NCI-H446 (cell line): ENCODE measurements around the gene WAS.
A peak's percentile ranks its signal among the peaks of the same experiment; 100 is the strongest.
"Not testable (repeated sequence)": the region's sequence is repeated elsewhere in the genome, so short reads cannot be mapped to it uniquely, and the experiment has no call there.

Experiments used
- DNase-seq, 2 experiments: peaks; one replicate each; lab custom pipeline; 2025; lab: John Stamatoyannopoulos, UW

Gene WAS

DNA sequence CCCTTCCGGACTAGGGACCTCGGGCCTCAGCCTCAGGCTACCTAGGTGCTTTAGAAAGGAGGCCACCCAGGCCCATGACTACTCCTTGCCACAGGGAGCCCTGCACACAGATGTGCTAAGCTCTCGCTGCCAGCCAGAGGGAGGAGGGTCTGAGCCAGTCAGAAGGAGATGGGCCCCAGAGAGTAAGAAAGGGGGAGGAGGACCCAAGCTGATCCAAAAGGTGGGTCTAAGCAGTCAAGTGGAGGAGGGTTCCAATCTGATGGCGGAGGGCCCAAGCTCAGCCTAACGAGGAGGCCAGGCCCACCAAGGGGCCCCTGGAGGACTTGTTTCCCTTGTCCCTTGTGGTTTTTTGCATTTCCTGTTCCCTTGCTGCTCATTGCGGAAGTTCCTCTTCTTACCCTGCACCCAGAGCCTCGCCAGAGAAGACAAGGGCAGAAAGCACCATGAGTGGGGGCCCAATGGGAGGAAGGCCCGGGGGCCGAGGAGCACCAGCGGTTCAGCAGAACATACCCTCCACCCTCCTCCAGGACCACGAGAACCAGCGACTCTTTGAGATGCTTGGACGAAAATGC lies at the start of gene WAS:
WAS (plus strand) TSS at position 389 of the 572 bp plus-strand sequence; CDS start at position 444, 55 bp downstream.
- DNase-seq, result no peak

DNA sequence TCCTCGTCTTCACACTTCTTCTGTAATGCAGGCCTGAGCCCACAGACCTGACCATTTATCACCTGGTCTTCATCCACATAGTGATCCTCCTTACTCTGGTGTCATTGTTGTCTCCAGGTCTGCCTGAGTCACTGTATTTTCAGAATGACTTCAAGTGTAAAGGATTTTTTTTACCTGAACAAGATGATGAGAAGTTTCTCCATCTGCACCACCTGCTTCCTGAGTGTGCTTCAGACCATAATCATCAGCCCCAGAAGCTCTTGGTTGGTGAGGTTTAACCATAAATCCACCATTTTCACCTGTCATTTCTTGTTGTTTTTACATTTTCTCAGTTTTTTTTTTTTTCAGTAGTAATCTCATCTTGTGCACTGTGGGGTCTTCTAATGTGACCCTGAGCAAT lies 47.3 kb upstream of the WAS start:
- DNase-seq, result no peak

DNA sequence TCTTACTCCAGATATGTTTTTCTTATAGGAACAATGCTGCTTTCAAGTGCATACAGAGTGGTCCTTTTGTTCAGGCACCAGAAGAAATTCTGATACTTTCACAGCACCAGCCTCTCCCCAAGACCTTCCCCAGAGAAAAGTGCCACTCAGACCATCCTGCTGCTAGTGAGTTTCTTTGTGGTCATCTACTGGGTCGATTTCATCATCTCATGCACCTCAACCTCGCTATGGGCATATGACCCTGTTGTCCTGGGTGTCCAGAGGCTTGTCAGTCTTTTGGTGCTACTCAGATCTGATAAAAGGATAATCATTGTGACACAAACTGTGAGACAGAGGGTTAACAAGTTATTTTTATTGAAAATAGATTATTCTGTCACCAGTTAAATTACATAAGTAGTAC lies 46.8 kb upstream of the WAS start:
- DNase-seq, result no peak

DNA sequence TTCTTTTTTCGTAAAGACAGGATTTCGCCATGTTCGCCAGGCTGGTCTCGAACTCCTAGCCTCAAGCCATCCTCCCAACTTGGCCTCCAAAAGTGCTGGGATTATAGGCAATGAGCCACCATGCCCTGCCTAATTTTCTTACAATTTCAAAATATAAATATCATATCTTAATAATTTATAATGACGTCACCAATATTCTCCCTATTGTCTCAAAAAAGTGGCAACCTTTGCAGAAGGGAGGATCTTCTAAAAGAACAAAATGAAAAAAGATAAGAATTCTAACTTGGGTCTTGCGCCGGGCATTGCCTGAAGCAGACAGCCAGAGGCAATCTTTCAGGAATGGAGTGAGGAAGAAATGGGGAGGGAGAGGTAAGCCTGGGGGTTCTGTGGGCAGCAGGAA lies 37.9 kb upstream of the WAS start:
- DNase-seq, result no peak

DNA sequence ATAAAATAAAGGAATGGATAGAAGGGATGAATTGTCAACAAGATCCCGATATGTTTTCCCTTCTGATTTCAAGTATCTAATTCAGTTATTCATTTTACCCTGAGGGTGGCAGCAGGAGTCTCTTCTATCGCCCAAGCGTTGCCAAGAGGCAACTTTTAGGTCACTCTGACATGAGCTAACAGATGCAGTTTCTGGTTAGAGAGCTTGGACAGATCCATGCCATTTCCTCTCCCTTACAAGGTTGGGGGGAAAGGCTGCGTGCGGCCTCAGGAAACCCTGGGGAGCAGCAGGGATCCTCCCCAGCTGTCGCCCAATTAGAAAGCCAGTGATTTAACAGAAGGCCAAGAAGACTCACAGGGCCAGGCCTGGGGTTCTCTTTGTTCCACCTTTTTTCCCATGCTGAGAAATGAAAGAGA lies 35.3 kb upstream of the WAS start:
- peak; percentile 36 to 60 for DNase-seq

DNA sequence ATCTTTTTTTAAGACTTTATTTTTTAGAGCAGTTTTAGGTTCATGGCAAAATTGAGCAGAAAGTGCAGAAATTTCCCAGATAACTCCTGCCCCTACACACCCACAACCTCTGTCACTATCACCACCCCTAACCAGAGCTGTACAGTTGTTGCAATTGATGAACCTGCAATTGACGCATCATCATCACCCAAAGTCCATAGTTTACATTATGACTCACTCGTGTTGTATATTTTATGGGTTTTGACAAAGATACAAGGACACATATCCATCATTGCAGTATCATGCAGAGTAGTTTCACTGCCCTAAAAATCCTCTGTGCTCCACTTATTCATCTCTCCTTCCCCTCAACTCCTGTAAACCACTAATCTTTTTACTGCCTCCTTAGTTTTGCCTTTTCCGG lies 34.5 kb upstream of the WAS start:
- no peak for DNase-seq

DNA sequence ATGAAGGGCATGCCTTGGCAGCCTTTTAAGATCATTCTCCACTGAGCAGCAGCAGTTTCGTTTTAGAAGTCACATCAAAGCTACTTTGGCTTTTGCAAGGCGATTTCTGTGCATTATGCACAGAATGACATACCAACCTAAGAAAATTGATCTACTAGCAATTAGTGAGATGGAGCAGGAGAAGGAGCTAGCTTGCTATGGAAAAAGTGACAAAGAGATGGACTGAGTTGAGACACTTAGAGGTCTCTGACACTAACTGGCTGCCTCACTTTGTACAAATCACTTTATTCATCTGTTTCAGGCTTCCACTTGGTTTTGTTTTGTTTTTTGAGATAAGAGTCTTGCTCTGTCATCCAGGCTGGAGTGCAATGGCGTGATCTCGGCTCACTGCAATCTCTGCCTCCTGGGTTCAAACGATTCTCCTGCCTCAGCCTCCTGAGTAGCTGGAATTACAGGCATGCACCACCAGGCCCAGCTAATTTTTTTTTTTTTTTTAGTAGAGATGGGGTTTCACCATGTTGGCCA lies 31.5 kb upstream of the WAS start:
- not testable (repeated sequence) for DNase-seq

DNA sequence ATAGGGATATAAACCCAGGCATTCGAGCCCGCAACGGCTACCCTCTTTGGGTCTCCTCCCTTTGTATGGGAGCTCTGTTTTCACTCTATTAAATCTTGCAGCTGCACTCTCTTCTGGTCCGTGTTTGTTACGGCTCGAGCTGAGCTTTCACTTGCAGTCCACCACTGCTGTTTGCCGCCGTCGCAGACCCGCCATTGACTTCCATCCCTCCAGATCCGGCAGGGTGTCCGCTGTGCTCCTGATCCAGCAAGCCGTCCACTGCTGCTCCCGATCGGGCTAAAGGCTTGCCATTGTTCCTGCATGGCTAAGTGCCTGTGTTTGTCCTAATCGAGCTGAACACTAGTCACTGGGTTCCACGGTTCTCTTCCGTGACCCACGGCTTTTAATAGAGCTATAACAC lies 28.9 kb upstream of the WAS start:
- not testable (repeated sequence) for DNase-seq

DNA sequence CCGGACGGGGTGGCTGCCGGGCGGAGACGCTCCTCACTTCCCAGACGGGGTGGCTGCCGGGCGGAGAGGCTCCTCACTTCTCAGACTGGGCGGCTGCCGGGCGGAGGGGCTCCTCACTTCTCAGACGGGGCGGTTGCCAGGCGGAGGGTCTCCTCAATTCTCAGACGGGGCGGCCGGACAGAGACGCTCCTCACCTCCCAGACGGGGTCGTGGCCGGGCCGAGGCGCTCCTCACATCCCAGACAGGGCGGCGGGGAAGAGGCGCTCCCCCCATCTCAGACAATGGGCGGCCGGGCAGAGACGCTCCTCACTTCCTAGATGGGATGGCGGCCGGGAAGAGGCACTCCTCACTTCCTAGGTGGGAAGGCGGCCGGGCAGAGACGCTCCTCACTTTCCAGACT lies 23.9 kb upstream of the WAS start:
- not testable (repeated sequence) for DNase-seq

DNA sequence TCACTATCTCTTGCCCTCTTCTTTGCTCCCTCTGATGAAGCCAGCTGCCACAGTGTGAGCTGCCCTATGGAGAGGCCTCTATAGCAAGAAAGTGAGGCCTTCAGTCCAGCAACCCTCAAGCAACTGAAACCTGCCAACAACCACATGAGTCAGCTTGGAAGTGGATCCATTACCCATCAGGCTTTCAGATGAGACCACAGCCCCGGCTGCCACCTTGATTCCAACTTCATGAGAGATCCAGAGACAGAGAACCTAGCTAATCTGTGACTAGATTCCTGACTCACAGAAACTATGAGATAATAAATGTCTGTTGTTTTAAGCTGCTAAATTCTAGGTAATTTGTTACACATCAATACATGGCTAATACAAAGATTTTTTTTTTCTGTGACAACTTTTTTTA lies 20.4 kb upstream of the WAS start:
- DNase-seq, result no peak

DNA sequence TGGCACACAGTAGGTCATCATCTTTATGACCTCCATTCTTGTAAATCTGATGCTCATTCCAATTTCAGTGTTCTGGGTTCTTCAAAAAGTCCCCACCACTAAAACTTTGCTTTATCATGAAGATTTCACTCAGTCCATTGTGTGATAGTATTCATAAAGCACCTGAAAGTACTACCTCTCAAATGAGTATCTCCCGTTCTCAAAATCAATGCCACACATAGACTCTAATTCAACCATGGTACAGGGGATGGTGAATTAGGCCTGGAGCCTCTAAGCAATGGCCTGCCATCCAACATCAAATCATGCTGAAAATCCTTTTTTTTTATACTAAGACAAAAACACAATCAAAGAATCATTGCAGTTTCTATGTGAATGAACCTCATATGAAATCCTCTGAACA lies 19.4 kb upstream of the WAS start:
- no peak for DNase-seq

DNA sequence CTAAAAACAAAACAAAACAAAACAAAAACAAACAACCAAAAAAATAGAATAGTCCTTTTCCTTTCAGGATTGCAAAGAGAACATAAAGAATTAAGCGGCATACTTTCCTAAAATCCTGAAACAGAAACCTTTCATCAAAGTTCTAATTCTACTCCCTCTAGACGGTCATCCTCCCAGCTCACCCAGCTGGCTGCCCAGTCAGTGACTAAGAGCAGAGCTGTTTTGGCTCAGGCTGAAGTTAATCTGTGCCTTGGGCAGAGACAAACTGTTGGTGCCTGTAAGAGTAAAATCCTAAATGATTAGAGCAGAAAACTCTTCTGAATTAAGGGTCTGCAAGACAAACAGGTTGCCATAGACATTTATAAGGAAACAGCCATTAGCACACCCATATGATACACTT lies 17.6 kb upstream of the WAS start:
- DNase-seq, result no peak

DNA sequence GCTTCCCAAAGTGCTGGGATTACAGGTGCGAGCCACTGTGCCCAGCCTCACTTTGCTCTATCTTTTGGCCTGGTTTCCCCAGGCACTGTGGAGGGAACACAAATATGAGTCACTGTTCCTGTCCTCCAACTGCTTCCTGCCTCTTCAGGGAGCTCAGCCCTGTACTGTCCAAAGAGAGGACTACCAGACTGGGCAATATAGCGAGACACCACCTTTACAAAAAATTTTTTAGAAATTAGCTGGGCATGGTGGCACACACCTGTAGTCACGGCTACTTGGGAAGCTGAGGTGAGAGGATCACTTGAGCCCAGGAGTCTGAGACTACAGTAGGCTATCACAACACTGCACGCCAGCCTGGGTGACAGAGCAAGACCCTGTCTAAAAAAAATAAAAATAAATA lies 16.9 kb upstream of the WAS start:
- no peak for DNase-seq

DNA sequence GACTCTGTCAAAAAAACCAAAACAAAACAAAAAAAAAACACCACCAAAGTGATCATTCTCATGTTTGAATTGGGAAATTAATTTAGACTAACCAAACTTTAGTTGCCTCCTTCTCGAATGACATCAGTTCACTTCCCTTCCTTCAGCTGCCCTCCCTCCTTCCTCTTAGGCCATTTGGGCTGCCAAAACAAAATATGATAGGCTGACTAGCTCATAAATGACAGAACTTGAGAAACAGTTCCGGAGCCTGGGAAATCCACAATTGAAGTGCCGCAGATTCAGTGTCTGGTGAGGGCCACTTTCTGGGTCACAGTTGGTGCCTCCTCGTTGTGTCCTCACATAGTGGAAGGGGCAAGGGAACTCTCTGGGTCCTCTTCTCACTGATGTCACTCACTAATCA lies 16.1 kb upstream of the WAS start:
- DNase-seq, result no peak

DNA sequence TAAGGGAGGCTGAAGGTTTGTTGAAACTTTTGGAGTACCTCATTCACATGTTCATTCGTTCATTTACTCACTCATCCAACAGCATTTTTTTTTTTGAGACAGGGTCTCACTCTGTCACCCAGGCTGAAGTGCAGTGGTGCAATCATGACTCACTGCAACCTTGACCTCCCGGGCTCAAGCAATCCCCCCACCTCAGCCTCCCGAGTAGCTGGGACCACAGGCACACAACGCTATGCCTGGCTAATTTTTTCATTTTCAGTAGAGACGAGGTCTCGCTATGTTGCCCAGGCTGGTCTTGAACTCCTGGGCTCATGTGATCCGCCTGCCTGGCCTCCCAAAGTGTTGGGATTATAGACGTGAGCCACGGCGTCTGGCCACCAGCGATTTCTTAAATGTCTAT lies 15.4 kb upstream of the WAS start:
- DNase-seq, result not testable (repeated sequence)

DNA sequence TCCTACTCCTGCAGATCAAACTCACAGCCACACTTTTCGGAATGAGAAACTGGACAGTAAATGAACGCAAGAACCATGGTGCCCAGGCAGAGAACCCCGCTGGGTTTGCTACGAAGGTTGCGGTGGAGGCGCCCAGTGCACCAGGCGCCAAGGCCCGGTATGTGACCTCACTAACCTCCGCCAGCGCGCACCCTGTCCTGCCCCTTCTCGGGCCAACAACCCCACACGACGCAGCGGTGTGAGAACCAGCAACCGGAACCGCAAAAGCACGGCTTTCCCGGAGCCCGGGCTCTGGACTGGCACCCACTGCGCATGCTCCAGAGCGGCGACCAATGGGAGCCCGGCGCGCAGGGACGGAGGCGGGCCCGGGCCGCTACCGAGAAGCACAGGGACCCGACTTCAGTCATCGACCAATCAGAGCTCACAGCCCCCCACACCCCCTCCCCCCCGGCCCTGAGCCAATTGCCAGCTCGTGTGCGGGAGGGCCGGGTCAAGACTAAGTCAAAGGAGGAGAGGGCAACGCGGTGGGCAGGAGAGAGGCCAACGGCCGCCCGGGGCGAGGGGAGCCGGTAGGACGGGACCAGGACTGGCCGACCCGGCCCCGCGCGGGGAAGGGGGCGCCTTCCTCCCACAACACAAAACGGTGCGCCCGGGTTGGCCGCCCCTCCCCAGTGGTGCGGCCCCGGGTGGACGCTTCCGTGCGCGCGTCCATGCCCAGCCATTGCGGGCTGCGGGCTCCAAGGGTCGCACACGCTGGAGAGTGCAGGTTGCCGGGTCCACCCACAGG lies 7.3 kb upstream of the WAS start:
- peak; percentile 73 to 91 for DNase-seq

DNA sequence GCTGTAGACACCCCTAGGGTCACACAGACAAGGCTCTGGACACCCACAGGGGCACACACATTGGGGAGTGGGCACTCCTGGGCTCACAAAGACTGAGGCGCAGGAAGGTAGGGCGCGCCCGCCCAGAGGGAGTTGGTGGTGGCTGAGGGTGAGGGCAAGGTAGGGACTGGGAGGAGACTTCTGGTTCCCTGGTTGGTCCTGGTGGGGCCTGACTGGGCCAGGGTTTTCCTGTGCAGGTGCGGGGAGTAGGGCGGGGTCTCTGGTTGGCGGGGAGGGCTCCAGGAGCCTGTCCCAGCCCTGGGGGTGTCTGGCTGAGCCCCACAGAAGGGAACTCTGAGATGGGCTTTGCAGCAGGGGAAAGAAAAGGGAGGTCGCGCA lies 6.7 kb upstream of the WAS start:
- no peak for DNase-seq

DNA sequence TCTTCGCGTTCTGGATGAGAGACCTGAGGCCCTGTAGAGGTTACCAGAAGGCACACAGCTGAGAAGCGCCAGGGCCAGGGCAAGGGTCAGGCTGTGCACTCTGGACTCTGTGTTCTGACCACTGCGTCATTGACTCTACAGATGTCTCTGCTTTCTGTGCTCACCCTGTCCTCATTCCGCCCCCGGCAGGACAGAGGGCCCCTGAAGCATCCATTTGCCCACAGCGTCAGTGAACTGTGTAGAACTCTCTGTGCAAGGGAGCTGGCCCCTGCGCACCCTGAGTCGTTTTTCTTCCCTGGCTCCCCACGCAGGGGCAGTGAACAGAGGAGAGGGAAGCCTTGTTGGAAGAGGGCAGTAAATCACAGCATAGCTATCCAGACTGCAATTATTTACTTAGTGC lies 6.1 kb upstream of the WAS start:
- no peak for DNase-seq

DNA sequence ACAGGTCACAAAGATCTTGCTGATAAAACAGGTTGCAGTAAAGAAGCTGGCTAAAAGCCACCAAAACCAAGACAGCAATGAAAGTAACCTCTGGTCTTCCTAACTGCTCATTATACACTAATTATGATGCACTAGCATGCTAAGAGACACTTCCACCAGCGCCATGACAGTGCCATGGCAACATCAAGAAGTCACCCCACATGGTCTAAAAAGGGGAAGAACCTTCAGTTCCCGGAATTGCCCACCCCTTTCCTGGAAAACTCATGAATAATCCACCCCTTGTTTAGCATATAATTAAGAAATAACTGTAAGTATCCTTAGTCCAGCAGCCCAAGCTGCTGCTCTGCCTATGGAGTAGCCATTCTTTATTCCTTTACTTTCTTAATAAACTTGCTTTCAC lies 3.1 kb upstream of the WAS start:
- DNase-seq, result not testable (repeated sequence)

DNA sequence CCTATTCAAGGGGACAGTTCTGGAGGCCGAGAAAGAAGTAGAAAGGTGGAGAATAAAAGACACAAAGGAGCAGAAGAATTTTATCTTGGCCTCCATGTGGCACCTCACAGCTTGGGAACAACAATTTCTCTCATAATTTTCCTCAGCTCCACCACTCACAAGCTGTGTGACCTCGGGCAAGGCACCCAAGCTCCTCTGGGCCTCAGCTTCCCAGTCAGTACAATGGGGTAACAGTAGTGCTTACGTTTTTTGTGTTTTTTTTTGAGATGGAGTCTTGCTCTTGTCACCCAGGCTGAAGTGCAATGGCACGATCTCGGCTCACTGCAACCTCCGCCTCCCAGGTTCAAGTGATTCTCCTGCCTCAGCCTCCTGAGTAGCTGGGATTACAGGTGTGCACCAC lies 2.7 kb upstream of the WAS start:
- not testable (repeated sequence) for DNase-seq

DNA sequence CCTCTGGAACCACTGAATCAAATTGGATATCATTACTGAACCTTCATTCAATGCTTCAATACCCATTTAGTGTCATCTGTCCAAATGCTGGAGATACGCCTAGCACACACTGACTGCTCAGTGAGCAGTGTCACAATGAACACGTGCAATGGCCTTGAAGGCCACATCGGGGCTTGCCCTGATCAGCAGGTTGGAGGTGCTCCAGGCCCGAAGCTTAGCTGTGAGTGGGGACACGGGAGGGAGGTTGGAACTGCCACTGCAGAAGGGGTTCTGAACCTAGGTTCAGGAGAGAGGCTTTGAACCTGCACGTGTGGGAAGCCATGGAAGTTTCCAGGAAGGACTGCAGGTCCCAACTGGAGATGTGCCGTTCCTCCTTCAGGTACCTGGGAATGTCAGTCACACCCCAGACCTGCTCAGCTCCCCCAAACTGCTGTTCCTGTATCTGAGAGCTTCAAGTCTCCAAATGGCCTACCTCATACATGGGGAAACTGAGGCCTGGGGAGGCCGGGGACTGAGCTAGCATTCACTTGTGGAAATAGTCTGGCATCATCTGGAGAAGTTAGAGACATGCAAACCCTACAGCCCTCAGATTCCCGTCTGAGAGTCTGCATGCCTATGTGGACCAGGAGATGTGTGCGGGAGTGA lies 1.9 kb upstream of the WAS start:
- DNase-seq, result no peak

DNA sequence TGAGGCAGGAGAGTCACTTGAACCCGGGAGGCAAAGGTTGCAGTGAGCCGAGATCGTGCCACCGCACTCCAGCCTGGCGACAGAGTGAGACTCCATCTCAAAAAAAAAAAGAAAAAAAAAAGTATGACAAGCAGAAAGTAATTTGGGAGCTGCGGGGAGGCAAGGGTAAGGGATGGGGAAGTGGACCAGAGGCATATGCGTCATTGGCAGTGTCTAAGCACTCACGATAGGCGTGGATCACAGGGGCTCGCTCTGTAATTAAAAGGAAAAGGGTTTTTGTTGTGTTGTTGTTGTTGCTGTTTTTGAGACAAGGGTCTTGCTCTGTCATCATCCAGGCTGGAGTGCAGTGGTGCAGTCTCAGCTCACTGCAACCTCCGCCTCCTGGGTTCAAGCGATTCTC lies 804 bp upstream of the WAS start:
- not testable (repeated sequence) for DNase-seq

DNA sequence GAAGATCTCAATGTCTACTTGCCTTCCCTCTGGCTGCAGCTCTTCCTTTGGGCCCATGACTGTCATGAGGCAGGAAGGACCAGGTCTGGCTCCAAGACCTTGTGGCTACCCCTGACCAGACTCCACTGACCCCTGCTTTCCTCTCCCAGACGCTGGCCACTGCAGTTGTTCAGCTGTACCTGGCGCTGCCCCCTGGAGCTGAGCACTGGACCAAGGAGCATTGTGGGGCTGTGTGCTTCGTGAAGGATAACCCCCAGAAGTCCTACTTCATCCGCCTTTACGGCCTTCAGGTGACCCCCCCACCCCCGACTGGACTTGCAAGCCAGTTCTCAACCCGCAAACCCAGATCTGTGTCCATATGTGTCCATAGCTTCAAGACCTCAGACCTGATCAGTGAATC lies 535 bp downstream of the WAS start:
- no peak for DNase-seq
